Stimulated activated naive CD8-positive, alpha-beta T cell treated with anti-CD3 and anti-CD28 coated beads, Interleukin-15, Interleukin-2, amounts not matched to agents 100 ng/mL and 50 ng/mL, for 24 hours (primary cell): ENCODE measurements around the gene RABL6.
"Not testable (repeated sequence)": the region's sequence is repeated elsewhere in the genome, so short reads cannot be mapped to it uniquely, and the experiment has no call there.

ENCODE experiments used
- H3K27ac Mint-ChIP-seq: one replicate; pipeline ENCODE4 v1.8.0; 2021; ENCODE audit warnings: mild to moderate bottlenecking, mixed read lengths
- H3K27me3 Mint-ChIP-seq: one replicate; pipeline ENCODE4 v1.8.0; 2021; ENCODE audit warnings: mixed read lengths
- H3K36me3 Mint-ChIP-seq: one replicate; pipeline ENCODE4 v1.8.0; 2021; ENCODE audit warnings: low read depth, mixed read lengths
- H3K4me1 Mint-ChIP-seq: one replicate; pipeline ENCODE4 v1.8.0; 2021; ENCODE audit warnings: low read depth, mixed read lengths
- H3K4me3 Mint-ChIP-seq: one replicate; pipeline ENCODE4 v1.8.0; 2021; ENCODE audit warnings: mild to moderate bottlenecking, mixed read lengths
- H3K9me3 Mint-ChIP-seq: one replicate; pipeline ENCODE4 v1.8.0; 2021; ENCODE audit warnings: mixed read lengths

RABL6 gene

DNA sequence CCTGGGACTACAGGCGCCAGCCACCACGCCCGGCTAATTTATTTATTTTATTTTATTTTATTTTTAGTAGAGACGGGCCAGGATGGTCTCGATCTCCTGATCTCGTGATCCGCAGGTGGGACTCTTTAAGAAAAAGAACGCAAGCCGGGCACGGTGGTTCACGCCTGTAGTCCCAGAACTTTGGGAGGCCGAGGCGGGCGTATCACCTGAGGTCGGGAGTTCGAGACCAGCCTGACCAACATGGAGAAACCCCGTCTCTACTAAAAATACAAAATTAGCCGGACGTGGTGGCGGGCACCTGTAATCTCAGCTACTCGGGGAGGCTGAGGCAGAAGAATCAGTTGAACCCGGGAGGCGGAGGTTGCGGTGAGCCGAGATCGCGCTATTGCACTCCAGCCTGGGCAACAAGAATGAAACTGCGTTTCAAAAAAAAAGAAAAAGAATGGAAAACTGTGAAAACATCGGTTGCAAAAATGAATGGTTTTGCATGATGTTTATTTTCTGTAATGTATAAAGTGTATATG lies 59.2 kb downstream of the RABL6 start:
- peaks cover 18% of the 10 kb centered on the region for H3K4me1 Mint-ChIP-seq
- H3K27me3 Mint-ChIP-seq, H3K9me3 Mint-ChIP-seq, H3K27ac Mint-ChIP-seq: not testable (repeated sequence)
- H3K36me3 Mint-ChIP-seq: peaks cover 13% of the 10 kb centered on the region
- peak overlapping the region; percentile 74 for H3K4me3 Mint-ChIP-seq

DNA sequence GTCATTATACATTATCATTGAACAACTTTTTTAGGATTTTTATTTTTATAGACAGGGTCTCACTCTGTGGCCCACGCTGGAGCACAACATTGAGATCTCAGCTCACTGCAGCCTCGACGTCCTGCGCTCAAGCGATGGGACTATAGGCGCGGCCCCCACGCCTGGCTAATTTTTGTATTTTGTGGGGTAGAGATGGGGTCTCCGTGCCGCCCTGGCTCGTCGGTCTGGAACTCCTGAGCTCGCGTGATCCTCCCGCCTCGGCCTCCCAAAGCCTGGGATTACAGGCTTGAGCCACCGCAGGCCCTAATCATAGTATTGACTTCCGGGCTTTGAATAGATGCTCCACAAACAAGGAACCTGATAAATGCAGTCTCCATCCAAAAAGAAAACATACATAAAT lies 59.7 kb downstream of the RABL6 start:
- Mint-ChIP-seq H3K9me3 (no peaks in the 10 kb centered on the region), H3K4me1 (peaks cover 18% of the 10 kb centered on the region), H3K27me3 (no peaks in the 10 kb centered on the region), H3K27ac (no peak overlapping the region), H3K4me3 (peak overlapping the region; percentile 74), H3K36me3 (peaks cover 13% of the 10 kb centered on the region)

DNA sequence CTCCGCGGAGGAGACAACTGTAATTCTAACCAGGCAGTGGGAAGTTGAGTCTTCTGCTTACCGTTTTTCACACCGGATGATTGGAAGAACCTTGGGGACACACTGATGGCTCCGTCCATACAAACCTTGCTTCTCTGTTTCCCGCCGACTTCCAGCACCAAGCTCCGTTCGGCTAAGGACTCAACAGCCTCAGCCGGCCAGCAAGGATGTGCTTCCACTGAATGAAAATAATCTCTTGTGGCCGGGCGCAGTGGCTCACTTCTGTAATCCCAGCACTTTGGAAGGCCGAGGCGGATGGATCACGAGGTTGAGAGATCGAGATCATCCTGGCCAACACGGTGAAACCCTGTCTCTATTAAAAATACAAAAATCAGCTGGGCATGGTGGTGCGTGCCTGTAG lies 60.2 kb downstream of the RABL6 start:
- no peaks in the 10 kb centered on the region for H3K27me3 Mint-ChIP-seq
- peaks cover 13% of the 10 kb centered on the region for H3K36me3 Mint-ChIP-seq
- no peak overlapping the region for H3K27ac Mint-ChIP-seq
- no peaks in the 10 kb centered on the region for H3K9me3 Mint-ChIP-seq
- H3K4me1 Mint-ChIP-seq: peaks cover 18% of the 10 kb centered on the region
- peak overlapping the region; percentile 74 for H3K4me3 Mint-ChIP-seq

- Mint-ChIP-seq H3K36me3 (peaks cover 8% of the 10 kb centered on the region), H3K4me1 (peaks cover 18% of the 10 kb centered on the region), H3K27me3 (no peaks in the 10 kb centered on the region), H3K4me3 (no peak overlapping the region), H3K27ac (no peak overlapping the region), H3K9me3 (no peaks in the 10 kb centered on the region)
Observed at GRCh38 chr9:136868644-136869043, 60.9 kb downstream of the RABL6 start.

GRCh38 chr9:136869611-136870010 lies 61.9 kb downstream of the RABL6 start:
- peaks cover 10% of the 10 kb centered on the region for H3K4me1 Mint-ChIP-seq
- H3K4me3 Mint-ChIP-seq, H3K27ac Mint-ChIP-seq, H3K27me3 Mint-ChIP-seq, H3K36me3 Mint-ChIP-seq, H3K9me3 Mint-ChIP-seq: not testable (repeated sequence)

DNA sequence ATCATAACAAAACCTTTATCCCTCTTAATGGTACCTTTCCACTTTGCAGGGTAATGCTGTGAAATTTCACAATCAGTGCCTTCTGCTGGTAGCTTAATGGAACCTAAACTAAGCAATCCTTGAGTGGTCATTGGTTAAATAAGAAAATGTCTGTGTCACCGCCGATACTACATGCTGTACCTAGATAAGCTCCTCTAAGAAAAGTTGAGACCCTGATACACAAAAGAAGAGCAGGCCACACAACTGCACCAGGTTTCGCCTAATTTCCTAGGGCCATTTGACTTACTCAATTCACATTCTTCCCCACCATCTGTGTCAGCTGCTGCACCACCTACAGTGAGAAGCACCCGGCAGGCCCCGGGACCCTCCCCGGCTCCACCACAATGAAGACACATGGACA lies 67.4 kb downstream of the RABL6 start:
- Mint-ChIP-seq H3K4me1 (peaks cover 2% of the 10 kb centered on the region), H3K9me3 (no peaks in the 10 kb centered on the region), H3K27me3 (no peaks in the 10 kb centered on the region), H3K4me3 (no peak overlapping the region), H3K27ac (no peak overlapping the region), H3K36me3 (no peaks in the 10 kb centered on the region)

DNA sequence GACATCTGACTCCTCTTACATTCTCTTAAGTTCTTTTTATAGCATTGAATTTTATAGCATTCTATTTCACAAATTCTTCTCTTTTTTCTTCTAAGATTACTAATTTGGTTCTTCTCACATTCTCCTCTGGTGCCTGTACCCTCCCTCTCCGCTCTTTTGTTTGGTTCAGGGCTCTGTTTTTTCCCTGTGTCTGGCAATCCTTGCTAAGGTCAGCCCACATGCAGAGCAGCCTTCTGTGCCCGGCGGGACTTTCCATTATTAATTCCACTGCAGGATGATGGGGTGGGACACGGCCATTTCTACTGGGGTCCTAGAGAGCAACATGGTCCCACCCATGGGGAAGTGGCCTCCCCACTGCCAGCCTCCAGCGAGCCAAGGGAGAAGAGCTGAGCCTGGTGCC lies 68.7 kb downstream of the RABL6 start:
- Mint-ChIP-seq H3K4me1 (peaks cover 12% of the 10 kb centered on the region), H3K4me3 (no peak overlapping the region), H3K27me3 (no peaks in the 10 kb centered on the region), H3K36me3 (no peaks in the 10 kb centered on the region), H3K9me3 (no peaks in the 10 kb centered on the region), H3K27ac (no peak overlapping the region)

DNA sequence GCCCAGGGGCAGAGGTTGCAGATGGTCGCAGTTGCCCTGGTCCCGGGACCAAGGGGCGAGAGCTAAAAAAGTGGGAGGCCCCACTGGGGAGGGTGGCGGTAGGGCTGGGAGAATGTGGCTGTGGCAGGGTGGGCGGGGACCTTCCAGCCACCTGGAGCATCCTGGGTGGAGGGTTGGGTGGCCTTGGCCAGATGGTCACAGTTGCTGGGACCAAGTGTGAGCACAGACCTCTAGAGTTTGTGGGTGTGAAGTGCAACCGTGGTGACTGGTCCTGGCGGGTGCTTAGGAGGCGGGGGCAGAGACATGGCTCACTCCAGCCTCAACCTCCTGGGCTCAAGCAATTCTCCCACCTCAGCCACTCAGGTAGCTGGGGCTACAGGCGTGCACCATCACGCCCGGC lies 72.9 kb downstream of the RABL6 start:
- Mint-ChIP-seq H3K27me3 (no peaks in the 10 kb centered on the region), H3K4me3 (no peak overlapping the region), H3K9me3 (no peaks in the 10 kb centered on the region), H3K27ac (no peak overlapping the region), H3K4me1 (peaks cover 46% of the 10 kb centered on the region), H3K36me3 (no peaks in the 10 kb centered on the region)

GRCh38 chr9:136881691-136882108 lies 74.0 kb downstream of the RABL6 start:
- no peaks in the 10 kb centered on the region for H3K9me3 Mint-ChIP-seq
- peaks cover 47% of the 10 kb centered on the region for H3K4me1 Mint-ChIP-seq
- H3K27ac Mint-ChIP-seq: peak overlapping the region; percentile 90
- H3K36me3 Mint-ChIP-seq: no peaks in the 10 kb centered on the region
- peak overlapping the region; percentile 77 for H3K4me3 Mint-ChIP-seq
- H3K27me3 Mint-ChIP-seq: no peaks in the 10 kb centered on the region

GRCh38 chr9:136882109-136882946 lies 74.6 kb downstream of the RABL6 start:
- H3K4me1 Mint-ChIP-seq: peaks cover 51% of the 10 kb centered on the region
- H3K27me3 Mint-ChIP-seq: no peaks in the 10 kb centered on the region
- no peaks in the 10 kb centered on the region for H3K36me3 Mint-ChIP-seq
- no peaks in the 10 kb centered on the region for H3K9me3 Mint-ChIP-seq
- peak overlapping the region; percentile 90 for H3K27ac Mint-ChIP-seq
- H3K4me3 Mint-ChIP-seq: peak overlapping the region; percentile 77

GRCh38 chr9:136882947-136883283 lies 75.2 kb downstream of the RABL6 start:
- Mint-ChIP-seq H3K4me3 (peak overlapping the region; percentile 77), H3K4me1 (peaks cover 57% of the 10 kb centered on the region), H3K27ac (peak overlapping the region; percentile 90)
- H3K9me3 Mint-ChIP-seq, H3K27me3 Mint-ChIP-seq, H3K36me3 Mint-ChIP-seq: not testable (repeated sequence)

DNA sequence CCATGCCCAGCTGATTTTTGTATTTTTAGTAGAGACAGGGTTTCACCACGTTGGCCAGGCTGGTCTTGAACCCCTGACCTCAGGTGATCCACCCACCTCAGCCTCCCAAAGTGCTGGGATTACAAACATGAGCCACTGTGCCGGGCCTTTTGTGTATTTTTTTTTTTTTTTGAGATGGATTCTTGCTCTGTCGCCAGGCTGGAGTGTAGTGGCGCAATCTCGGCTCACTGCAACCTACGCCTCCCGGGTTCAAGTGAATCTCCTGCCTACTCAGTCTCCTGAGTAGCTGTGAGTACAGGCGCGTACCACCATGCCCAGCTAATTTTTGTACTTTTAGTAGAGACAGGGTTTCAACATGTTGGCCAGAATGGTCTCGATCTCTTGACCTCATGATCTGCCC lies 75.9 kb downstream of the RABL6 start:
- H3K4me1 Mint-ChIP-seq: peaks cover 63% of the 10 kb centered on the region
- H3K9me3 Mint-ChIP-seq, H3K36me3 Mint-ChIP-seq, H3K27me3 Mint-ChIP-seq: not testable (repeated sequence)
- peak overlapping the region; percentile 77 for H3K4me3 Mint-ChIP-seq
- H3K27ac Mint-ChIP-seq: peak overlapping the region; percentile 90

- peak within 1 kb of the TSS; percentile 98 for H3K4me3 Mint-ChIP-seq
- no peaks in the 10 kb centered on the region for H3K9me3 Mint-ChIP-seq
- H3K36me3 Mint-ChIP-seq: peaks cover 4% of the 10 kb centered on the region
- peak within 1 kb of the TSS; percentile 96 for H3K27ac Mint-ChIP-seq
- H3K4me1 Mint-ChIP-seq: peaks cover 56% of the 10 kb centered on the region
- no peaks in the 10 kb centered on the region for H3K27me3 Mint-ChIP-seq
Observed at GRCh38 chr9:136885950-136886578, 78.3 kb downstream of the RABL6 start, which contains the start of gene TRAF2. Gene TRAF2 (plus strand): TSS chr9:136886516. CDS start chr9:136898741, 12,225 bp downstream.

GRCh38 chr9:136886610-136887597 lies 79.2 kb downstream of the RABL6 start:
- Mint-ChIP-seq H3K4me1 (peaks cover 47% of the 10 kb centered on the region), H3K27ac (peak overlapping the region; percentile 96), H3K9me3 (no peaks in the 10 kb centered on the region), H3K36me3 (peaks cover 4% of the 10 kb centered on the region), H3K27me3 (no peaks in the 10 kb centered on the region), H3K4me3 (peak overlapping the region; percentile 98)
